Skeletal muscle cell (primary cell): ENCODE data around the gene CNTN5.

Experiments
- DNase-seq: peaks from one replicate; pipeline ENCODE4 v3.0.0-alpha.2; 2010; ENCODE audit warnings: low read depth
- H3K4me3 ChIP-seq: 2 replicates; pipeline ENCODE4 v1.5.1; 2011; ENCODE audit warnings: low read depth, mild to moderate bottlenecking, control low read depth, low read length, moderate library complexity

CNTN5 gene

DNA sequence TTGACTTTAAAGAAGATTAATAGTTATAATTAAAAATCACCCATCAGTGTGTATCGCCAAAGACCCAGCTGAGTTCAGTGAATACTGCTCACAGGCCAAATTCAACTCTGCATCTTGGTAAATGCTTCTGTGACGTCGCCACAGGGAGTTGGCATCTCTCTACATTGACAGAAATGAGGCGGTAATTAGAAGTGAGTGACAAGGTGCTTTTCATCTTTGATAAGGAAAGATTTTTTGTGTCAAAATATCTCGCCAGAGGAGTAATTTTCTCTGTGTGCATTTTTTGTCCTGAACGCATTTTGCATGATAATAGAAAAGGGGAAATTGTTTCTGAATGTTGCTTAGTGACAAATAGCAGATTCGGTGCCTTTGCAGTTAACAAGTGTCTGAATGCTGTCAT lies 345.8 kb downstream of the CNTN5 start:
- DNase-seq, result no peak
- no peak overlapping the region for H3K4me3 ChIP-seq

DNA sequence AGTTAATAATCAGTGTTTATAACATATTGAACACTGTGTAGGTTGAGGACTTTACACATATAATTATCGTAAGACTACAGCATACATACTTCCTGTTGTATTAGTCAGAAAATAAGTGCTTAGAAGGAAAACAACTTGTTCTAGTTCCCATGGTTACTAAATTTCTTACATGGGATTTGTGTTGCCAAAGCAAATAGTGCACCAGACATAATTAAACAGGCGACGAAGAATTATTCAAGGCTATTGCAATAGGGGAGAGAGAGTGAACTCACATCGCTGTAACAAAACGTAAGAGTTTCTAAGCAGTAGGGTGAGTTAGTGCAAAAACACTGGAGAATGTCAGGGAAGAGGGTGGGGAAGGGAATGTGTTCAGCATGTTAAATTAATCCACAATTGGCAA lies 347.8 kb downstream of the CNTN5 start:
- H3K4me3 ChIP-seq, result no peak overlapping the region

DNA sequence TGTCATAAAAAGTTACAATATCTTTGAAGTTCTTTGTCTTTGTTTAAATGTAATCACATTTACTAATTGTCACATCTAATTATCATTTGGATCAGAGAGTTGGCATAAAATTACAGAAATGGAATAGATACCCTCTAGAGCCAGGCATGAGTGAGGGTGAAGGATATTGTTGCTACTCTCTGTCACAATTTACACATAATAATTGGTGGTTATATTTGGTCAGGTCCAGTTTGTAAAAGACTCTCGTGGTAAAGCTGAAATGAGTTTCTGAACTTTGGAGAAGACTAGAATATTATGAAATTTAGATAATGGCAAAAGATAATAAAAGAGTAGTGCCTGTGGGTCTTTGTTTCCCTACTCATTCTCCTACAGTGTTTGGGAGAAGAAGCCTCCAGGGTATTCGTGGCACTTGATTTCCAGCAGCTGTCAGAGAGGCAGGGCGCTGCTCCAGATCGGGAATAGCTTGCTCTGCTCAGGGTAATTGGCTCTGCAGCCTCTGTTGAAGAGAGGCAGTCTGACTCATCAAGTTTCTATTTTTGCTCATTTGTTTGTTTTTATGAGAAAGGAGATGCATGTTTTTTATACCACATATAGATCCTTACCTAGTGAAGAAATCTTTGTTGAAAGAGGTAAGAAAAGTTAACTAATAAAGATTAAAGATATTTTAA lies 349.9 kb downstream of the CNTN5 start:
- peak; percentile 43 for DNase-seq

More for the DNA sequence above, 347.8 kb downstream of the CNTN5 start:
- DNase-seq, result peak; percentile 20

DNA sequence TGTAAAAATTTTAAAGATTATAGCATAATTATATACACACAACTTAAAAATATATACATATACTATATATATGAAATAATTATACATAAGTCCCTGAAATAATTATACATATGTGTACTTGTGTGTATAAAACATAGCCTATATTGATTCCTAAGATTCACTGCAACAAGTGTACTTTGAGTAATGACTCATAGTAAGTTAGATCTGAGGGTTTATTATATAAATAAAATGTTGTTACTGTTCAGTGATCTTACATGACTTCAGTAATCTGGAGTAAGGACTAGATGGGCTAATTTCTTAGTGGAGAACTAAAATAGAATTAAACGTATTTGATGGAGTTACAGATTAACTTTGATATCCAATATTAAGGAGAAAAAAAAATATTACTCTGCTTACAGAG lies 350.5 kb downstream of the CNTN5 start:
- H3K4me3 ChIP-seq, result no peak overlapping the region
- no peak for DNase-seq

More for the DNA sequence above, 349.9 kb downstream of the CNTN5 start:
- H3K4me3 ChIP-seq, result no peak overlapping the region

DNA sequence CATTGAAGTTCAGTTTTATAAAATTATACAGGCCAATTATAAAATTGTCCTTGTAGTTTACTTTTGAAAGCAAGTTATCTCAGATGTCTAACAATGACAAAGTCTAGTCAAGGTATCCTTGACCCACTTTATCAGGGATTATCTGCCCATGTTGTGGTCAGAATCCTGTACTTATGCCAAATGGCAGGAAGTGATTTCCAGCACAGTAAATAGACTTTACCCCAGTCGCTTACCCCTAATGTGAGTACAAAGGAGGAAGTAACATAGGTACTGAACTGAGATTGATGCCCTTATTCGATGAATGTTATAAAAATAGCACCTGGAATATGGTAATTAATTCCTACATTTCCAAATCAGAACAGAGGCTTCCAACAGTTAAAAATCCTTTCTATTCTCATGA lies 355.7 kb downstream of the CNTN5 start:
- no peak for DNase-seq
- H3K4me3 ChIP-seq, result no peak overlapping the region

DNA sequence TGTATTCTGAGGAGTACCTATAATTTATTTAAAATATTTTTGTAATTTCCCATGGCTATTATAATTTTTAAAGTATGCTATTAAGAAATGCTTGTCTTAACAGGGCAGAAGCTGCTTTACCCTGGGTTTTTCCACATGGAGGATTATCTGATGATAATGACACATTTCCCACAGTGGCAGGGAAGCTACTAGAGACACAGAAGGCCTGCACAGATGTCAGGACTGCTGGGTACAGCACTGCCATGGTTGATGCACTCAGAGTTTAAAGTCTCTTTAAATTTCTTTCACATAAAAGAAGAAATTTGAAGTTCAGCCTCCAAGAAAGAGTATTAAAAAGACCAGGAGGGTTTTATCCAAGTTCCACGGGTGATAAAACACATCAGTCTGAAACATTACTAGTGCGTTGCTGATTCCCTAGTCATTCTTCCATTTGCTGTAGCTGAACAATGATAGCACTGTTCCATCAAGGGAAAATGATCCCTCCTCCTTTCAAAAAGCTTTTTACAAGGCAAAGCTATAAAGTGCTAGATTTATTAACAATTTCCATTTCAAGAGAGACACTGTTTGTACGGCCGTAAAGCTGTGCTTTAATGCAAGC lies 363.0 kb downstream of the CNTN5 start:
- no peak overlapping the region for H3K4me3 ChIP-seq
- DNase-seq, result no peak

DNA sequence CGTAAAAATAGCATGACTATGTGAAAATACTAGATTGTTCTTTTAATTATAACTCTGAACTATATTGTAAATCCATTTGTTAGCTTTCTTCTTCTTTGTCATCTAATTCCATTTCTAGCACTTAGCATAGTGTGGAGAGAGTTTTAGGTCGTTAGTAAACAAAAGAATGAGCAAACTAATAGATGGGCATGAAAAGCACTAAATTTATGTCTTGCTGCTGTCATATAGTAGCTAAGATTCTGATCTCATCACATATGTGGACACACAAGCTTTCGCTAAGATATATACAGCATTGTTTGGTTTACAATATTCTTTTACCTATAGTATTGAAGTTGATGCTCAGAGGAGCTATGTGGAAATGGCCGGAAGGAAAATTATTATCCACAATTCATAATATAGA lies 370.5 kb downstream of the CNTN5 start:
- DNase-seq, result no peak
- H3K4me3 ChIP-seq, result no peak overlapping the region

DNA sequence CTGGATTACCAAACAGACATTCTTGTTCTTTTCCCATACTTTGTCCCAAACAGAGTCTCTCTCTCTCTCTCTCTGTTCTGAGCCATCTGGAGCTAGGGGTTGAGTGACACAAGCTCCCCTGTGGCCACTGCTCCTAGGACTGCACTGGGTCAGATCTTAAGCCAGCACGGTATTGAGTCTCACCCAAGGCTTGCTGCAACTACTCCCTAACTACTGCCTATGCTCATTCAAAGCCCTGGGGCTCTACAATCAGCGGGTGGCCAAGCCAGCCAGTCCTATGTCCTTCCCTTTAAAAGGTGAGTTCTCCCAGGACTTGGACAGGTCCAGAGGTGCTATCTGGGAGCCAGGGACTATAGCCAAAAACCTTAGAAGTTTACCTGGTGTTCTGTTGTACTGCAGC lies 385.6 kb downstream of the CNTN5 start:
- no peak overlapping the region for H3K4me3 ChIP-seq
- DNase-seq, result no peak

DNA sequence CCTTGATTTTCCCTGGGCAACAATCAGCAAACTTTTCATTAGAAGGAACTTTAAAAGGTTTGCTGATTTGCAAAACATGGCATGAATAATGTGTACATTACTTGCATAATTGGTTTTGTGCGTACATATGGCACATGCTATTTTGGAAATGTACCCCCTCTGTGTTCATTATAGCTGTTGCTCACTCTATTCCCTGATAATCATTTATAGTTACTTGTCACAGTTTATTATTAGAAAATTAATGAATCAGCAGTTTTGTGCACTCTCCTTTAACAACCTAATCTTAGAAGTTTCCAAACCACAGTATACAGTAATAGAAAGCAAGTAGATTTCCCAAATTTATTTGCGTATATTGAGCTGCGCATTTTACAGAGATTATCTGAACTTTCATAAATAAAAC lies 389.9 kb downstream of the CNTN5 start:
- H3K4me3 ChIP-seq, result no peak overlapping the region
- no peak for DNase-seq

DNA sequence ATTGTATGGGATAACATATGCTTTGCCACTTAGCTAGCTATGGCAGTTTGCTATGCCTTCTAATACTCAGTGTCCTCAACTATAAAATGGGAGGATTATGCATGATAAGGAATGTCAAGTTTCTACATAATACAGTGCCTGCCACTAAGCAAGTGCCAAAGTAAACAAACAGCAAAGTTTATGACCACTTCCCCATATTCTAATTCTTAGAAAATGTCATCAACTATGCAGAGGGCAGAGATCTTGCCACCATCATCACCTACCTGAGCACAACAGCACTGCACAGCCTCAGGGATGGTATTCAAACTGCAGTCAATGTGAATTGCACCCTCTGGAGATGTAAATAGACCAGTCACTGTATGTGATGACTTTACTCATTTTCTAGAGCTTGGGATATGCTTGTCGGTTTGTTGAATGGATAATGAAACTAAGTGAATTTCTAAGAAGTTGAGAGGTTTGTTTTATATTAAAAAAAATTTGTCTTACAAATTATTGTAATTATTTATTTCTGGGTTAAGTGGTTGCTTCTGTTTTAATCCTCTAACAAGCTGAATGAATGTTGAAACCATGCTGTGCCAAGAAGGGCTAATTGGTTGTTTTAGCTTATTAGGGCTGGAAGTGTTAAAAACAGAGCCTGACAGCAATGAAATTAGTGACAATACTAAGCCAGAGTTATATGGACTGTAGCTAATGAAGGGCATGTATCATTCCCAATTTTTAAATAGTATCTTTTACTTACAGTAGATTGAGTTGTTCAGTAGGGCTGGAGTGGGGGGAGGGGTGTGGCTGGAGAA lies 398.4 kb downstream of the CNTN5 start:
- H3K4me3 ChIP-seq, result no peak overlapping the region
- no peak for DNase-seq

DNA sequence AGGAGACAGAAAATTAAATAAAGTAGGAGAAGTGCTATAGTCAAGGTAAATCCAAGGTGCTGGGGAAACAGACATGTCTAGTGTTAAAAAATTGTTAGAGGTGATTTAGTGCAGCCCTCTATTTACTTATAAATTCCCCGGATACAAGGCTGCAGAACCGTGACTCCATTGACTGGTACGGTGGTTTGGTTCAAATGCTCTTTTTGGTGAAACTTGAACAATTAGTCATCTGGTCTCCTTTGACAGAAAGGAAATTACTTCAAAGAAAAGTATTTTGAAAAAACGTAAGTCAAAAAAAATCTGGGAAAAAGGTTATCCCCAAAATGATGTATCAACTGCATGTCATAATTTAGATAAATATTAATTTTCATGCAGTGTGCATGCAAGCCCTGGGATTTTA lies 399.2 kb downstream of the CNTN5 start:
- no peak overlapping the region for H3K4me3 ChIP-seq
- DNase-seq, result no peak

DNA sequence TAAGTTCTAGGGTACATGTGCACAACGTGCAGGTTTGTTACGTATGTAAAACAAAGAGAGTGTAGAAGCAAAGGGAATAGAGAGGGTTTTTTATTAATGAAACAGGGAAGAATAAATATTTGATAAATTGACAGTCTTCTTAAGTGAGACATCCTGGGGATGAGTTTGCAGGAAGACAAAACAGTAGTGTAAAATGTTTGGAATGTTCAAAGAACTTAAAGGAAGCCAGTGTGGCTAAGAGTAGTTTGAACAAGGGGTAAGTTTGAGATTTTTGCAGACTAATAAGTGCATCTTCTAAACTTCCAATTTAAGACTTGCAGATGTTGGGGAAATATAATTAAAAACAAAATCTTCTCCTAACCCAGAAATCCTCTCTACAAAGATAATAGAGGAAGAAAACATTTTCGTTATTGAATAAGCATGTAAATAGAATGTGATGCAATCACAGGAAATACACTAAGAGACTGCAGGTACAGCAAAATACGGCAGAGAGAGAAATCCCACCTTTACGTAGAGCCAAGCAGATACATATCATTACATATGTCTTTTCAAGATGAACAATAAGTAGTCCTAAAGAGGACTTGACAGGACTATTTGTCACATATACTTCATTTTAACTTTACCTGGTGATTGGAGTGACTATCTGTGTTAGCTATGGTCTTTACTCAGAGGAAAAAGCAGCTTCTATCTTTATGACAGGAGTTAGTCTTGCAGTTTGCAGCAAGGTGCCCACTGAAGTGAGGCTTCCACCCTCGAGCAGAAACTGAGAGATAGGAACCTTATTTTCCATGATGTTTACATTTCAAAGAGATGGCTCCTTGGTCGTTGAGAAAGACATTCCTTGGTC lies 402.1 kb downstream of the CNTN5 start:
- peak; percentile 2 for DNase-seq
- no peak overlapping the region for H3K4me3 ChIP-seq

DNA sequence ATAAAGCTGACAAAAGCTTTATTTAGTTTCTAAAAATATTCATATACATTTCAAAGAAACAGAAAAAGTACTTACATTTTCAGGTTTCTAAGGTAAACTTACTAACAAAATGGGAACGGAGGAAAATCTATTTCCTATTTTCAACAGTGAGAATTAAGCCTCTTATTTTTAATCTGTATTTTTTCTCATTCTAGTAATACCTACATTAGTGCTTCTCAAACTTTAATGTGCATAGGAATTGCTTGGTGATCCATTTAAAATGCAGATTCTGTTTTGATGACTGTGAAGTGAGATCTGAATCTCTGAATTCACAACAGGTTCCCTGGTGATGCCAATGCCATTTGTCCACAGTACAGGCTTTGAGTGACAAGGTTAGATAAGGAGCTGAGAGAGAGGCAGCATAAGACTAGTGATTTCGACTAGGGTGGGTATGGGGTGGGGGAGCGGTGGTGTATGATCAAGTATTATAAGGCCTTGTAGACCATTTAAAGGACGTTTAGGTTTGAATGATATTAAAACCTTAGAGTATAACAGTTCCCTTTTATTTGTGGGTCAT lies 402.8 kb downstream of the CNTN5 start:
- H3K4me3 ChIP-seq, result no peak overlapping the region
- no peak for DNase-seq

DNA sequence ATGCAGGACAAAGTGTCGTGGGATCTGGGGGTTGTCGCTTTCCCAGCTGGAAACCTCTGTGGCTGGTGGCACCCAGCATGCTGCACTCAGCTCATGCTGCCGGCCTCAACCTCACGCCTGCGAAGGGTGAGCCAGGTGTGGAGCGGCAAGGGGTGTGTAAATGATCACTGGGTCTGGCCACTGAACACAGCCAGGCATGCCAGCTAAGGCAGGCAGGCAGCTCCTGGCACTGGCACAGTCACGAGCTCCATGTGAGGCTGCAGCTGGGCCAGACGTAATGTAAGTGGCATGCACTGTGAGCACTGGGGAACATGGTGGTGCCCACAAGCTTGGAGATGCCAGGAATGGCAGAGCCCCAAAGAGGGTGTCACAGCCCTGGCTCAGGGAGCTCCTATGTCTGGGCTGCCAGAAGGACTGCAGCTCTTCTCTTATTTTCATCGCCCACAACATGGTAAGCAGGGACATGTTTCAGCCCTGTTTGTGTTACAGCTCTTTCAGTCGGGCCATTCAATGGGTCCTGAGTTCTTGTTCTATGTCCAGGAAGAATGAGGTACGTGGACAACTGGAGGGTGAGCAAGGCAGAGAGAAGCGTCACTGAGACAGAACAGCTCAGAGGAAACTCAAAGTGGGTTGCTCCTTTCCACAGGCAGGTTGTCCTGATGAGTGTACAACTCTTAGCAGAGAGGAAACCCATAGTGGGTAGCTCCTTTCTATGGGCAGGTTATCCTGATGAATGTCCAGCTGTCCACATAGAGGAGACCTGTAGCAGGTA lies 403.8 kb downstream of the CNTN5 start:
- DNase-seq, result no peak
- H3K4me3 ChIP-seq, result no peak overlapping the region

DNA sequence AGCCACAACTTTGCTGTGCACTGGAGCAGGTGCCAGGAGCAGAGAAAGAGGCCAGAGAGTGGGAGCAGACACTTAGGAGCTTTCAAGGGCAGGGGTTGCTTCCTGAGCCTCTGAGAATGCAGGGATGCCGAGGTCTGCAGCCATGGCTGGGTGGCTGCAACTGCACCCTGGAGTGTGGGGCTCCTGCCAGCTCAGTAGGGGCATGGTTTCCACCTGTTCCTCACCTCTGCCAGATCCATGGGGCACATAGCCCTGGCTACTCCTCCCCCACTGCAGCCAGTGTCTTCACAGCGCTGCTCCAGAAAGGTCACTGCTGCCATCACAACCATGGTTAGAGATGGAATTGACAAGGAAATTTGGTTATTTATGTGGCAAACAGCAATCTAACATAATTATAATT lies 404.8 kb downstream of the CNTN5 start:
- no peak overlapping the region for H3K4me3 ChIP-seq
- DNase-seq, result no peak

DNA sequence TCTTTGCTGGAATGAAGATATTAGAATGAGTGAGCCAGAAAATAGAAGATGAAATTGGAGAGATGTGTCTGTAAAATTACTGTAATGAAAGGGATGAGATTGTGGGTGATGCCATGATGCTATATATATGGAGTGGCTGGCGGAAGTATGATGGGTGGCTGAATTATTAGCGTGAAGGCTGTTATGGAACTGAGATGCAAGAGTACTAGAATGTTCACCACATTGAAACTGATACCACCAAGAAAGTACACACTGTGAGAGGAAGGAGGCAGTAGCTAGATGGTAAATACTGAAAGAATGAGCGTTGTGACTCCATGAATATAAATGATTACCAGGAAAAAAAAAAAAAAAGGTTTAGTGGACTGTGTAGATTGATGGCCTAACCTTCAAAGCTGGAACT lies 411.9 kb downstream of the CNTN5 start:
- no peak for DNase-seq

DNA sequence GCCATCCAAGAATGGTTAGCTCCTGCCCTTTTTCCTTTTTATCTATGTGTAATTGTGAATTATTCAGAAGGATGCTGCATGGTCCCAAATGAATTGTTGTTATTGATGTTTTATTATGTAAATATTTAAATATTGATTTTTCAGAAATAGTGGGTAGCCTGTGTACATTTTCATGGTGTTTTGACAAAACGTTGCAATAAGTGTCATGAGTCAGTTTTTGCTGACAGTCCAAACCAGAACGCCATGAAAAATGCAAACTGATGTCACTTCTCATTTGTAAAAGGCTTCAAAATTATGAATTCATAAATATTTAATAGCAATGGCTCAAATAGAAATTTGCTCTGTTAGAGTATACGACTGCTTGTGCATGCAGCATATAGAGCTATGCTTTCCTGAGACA lies 422.5 kb downstream of the CNTN5 start:
- DNase-seq, result no peak
- no peak overlapping the region for H3K4me3 ChIP-seq

More for the DNA sequence above, 411.9 kb downstream of the CNTN5 start:
- H3K4me3 ChIP-seq, result no peak overlapping the region

DNA sequence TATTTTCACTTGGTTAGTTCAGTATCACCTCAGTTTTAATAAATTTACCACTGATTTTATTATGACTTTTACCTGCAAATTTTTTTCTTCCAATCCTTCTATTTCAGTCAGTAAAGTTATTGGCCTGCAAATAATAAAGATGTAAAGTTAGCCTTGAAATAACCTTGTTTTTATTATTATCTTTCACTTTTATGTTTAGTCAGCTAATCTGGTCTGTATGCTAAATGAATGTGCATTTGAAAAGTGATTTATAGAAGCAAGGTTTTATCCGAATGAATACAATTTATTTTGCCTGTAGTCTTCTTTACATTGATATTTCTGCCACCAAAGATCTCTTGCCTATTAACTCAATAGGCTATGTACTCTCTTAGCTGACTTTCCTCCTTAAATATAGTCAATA lies 425.7 kb downstream of the CNTN5 start:
- H3K4me3 ChIP-seq, result no peak overlapping the region
- DNase-seq, result no peak

DNA sequence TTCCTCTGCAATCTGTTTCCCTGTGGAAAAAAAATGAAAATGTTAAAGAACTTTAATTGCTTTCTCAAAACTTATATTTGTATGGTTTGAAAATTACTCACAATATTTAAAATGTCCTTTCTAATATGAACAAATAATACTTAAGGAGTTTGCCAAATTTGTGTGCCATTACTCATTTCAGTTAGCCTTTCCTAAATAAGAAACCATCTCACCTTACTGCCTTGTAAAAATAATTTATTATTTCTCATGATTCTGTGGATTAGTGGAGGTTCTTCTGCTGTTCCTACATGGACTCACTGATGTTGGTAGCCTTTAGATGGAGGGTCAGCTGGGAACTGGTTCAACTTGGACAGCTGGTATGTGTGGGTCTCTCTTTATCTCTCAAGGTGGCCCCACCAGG lies 428.6 kb downstream of the CNTN5 start:
- no peak overlapping the region for H3K4me3 ChIP-seq
- DNase-seq, result no peak
